Esophagus muscularis mucosa (tissue), 3 donors: Measurements from ENCODE around the gene CDK14.

Experiments
- POLR2A ChIP-seq: fragments of 450-650 bp; IDR thresholded peaks from one replicate; pipeline ENCODE4 v1.6.1; 2017; ENCODE audit warnings: antibody characterized with exemption, moderate library complexity, mild to moderate bottlenecking, low read depth
- TF ChIP-seq, protein P1 (sequence below), 3 experiments: fragments of 200-600 bp in 2 of 3; fragments of 450-650 bp in 1 of 3; sonication (generic) in 2 of 3; IDR thresholded peaks; one replicate each; pipeline ENCODE4 v1.5.1; 2017 to 2019; ENCODE audit warnings: antibody characterized with exemption in 3 of 3, mild to moderate bottlenecking in 2 of 3, moderate library complexity in 1 of 3

DNA sequence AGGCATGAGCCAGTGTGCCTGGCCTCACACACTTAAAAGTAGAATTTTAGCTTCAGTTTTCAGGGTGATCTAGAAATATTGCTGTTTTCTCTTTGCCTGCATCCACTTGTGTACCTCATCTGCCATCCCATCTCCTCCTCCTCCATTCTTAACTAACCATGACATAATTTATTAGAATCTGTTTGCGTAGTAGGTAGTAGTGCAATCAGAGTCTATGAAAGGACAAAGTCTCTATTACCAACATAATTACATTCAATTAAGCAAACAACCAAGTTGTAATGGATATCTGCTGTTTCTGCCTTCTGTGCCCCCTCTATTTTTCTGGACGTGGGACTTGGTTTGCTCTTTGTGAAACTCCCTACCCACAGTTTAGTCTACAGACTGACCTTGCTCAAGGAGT, 72.9 kb downstream of the CDK14 start:
- TF ChIP-seq, protein P1, sequence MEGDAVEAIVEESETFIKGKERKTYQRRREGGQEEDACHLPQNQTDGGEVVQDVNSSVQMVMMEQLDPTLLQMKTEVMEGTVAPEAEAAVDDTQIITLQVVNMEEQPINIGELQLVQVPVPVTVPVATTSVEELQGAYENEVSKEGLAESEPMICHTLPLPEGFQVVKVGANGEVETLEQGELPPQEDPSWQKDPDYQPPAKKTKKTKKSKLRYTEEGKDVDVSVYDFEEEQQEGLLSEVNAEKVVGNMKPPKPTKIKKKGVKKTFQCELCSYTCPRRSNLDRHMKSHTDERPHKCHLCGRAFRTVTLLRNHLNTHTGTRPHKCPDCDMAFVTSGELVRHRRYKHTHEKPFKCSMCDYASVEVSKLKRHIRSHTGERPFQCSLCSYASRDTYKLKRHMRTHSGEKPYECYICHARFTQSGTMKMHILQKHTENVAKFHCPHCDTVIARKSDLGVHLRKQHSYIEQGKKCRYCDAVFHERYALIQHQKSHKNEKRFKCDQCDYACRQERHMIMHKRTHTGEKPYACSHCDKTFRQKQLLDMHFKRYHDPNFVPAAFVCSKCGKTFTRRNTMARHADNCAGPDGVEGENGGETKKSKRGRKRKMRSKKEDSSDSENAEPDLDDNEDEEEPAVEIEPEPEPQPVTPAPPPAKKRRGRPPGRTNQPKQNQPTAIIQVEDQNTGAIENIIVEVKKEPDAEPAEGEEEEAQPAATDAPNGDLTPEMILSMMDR (IDR thresholded peaks at IDR 0.05), result no peak
- no peak for TF ChIP-seq POLR2A
